GM19025 (cell line): ENCODE data around the gene PPFIA1.
"Not testable (repeated sequence)": the region's sequence is repeated elsewhere in the genome, so short reads cannot be mapped to it uniquely, and the experiment has no call there.

Experiments
- ATAC-seq: cut with Tn5 transposase; IDR thresholded peaks from one replicate; pipeline ENCODE4 v1.9.1; 2021; ENCODE audit warnings: mild to moderate bottlenecking, low read depth, moderate library complexity; ENCODE audit not compliant: unreplicated experiment

Gene PPFIA1

DNA sequence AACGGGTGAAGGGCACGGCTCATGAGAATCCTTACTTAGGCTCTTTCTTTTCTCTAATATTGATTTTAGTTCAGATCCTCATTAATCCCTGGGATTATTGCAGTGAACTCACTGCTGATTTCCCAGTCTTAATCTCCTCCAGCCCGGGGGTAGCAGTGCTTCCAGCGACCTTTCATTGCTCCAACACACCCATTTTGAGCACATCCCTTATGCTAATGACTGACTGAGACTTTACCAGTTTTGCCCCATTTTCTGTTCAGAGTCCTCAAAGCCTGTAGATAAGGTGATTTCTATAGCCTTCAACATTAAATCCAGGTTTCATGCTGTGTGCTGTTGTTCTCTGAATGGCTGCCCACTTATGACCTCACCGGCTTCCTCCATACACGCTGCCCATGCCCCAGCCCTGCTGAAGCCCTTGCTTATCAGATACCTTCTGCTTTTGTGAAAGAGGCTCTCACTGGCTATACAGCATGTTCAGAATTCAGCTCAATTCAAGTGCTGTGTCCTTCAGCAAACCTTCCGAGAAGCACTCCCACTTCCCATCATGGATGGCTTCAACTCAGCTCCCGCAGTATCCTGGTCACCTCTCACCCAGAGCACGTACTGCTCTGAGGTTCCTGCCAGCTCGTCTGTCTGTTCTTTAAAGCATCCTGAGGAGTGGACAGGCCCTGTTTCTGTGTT, 49.0 kb downstream of the PPFIA1 start:
- ATAC-seq: no peak

DNA sequence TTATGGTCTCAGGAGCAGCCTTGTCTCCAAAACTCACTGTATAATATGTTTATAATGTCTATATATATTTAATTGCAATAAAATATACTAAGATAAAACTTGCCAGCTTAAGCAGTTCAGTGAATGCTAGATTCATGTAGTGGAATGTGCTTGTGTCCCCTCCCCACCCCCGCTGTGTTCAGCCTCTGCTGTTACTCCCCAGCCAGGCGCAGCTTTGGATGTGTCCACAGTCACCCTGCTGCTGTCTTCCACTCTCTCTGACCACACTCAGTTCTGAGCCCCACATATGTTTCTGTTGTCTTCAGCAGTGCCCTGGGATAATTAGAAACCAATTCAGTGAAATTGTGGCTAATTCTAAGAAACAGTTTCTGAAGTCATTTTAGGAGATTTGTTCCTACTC, 52.2 kb downstream of the PPFIA1 start:
- no peak for ATAC-seq

DNA sequence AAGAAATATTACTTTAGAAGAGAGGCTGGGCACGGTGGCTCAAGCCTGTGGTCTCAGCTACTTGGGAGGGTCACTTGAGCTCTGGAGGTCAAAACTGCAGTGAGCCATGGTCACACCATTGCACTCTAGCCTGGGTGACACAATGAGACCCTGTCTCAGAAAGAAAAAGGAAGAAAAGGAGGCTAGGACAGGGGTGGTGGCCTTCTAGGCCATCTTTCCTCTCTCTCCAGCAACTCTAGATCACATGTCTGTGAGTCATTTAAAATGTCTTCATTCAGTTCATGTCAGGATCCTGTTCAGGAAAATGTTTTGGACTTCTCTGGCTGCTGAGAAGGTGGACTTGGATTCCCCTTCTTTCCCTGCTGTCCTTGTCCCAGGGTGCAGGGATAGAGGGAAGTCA, 53.3 kb downstream of the PPFIA1 start:
- ATAC-seq: no peak

DNA sequence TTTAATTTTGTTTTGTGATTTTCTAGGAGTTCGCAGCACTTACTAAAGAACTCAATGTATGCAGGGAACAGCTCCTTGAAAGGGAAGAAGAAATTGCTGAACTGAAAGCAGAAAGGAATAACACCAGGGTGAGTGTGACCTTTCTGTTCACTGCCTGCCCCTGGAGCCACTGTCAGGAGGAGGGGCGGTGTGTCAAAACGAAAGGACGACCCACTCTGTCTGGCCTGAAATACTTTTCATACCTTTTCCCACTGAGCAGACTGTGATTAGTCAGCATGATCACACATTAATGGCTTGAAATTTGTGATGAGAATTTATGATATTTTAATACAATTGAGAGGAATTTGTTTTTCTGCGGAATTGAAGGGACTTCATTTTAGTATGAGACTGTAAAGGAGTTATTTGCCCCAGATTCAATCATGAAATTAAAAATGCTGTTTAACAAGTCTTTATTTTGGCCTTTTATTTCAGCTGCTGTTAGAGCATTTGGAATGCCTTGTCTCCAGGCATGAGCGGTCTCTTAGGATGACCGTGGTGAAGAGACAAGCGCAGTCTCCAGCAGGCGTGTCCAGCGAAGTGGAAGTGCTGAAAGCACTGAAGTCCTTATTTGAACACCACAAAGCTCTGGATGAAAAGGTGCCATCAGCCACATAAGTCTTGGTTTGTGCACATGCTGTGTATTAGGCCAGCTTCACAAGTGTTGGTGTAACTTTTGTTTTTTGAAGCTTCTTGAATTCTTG, 54.1 kb downstream of the PPFIA1 start:
- ATAC-seq: no peak

DNA sequence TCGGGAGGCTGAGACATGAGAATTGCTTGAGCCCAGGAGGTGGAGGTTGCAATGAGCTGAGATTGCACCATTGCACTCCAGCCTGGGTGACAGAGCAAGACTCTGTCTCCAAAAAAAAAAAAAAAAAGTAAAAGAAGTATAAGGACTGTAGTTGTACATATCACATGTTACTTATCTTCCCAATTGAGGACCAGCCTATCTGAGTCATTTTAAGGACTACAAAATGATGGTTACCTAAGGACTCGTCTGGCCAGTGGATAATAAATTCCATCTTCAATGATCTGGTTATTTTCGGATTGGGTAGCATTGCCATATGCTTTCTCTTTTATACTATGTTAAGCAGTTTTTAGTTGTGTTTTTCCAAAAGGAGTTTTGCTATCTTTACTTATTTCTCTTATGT, 55.3 kb downstream of the PPFIA1 start:
- no peak for ATAC-seq

DNA sequence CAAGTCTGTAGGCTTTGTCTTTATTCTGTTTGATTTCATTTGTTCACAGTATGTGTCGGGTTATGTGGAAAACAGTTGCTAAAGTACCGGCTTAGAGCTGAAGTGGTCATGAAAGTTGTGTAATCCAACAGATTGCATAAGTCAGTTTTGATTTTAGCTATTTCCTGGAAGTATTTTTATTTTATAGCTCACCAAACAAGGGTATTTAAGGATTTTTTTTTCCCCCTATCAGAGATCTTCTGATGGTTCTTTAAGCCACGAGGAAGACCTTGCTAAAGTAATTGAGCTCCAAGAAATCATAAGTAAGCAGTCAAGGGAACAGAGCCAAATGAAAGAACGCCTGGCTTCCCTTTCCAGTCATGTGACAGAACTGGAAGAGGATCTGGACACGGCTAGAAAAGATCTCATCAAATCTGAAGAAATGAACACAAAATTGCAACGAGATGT, 55.9 kb downstream of the PPFIA1 start:
- no peak for ATAC-seq

DNA sequence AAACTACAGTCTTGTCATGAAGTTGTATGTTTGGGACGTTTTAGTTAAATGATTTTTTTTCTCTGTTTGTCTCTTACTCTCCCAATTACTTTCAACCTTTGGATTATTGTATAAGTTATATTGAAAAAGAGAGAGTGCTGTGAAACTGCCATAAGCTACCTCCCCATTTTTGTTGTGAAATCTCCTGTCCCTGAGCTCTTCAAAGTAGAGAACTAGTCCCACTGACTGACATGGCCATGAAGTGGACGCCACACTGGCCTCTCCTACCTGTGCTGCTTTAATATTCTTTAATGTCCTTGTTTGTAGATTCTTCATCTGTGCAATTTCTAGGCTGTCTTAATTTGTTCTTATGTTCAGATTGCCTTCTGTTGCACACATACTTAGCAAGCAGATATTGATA, 56.3 kb downstream of the PPFIA1 start:
- ATAC-seq: no peak

DNA sequence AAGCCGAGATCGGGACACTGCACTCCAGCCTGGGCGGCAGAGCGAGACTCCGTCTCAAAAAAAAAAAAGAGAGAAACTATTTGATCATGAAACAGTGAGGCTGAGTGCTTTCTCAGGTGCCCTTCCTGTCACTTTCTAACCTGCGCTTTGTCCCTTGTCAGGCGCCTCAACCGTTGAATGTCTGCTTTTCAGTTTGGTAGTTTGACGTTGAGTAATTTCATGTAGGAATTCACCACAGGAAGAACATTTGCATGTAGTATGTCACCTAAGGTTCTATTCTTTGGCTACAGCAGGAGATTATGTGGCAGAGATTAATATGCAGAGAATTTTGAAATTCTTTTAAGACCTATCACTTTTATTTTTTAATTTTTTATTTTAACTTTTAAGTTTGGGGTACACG, 57.2 kb downstream of the PPFIA1 start:
- no peak for ATAC-seq

DNA sequence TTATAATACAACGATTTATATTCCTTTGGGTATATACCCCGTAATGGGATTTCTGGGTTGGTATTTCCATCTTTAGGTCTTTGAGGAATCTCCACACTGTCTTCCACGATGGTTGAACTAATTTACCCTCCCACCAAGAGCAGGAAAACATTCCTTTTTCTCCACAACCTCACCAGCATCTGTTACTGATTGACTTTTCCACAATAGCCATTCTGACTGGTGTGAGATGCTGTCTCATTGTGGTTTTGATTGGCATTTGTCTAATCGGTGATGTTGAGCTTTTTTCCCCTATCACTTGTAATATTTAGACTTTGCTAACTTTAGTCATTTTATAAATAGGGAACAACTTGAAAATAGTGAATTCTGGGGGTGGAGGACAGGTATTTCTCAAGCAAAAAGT, 58.1 kb downstream of the PPFIA1 start:
- no peak for ATAC-seq

DNA sequence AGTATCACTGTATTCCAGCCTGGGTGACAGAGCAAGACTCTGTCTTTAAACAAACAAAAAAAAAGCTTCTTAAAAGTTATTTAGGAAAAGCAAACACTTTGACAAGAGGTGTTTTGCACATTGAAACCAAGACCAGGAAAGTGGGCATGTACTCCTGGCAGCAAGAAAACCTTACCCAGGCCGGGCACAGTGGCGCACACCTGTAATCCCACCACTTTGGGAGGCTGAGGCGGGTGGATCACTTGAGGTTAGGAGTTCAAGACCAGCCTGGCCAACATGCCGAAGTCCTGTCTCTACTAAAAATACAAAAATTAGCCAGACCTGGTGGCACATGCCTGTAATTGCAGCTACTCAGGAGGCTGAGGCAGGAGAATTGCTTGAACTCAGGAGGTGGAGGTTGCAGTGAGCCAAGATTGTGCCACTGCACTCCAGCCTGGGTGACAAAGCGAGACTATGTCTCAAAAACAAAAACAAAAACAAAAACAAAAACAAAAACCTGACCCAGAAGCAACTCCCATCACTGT, 60.9 kb downstream of the PPFIA1 start:
- ATAC-seq: not testable (repeated sequence)

DNA sequence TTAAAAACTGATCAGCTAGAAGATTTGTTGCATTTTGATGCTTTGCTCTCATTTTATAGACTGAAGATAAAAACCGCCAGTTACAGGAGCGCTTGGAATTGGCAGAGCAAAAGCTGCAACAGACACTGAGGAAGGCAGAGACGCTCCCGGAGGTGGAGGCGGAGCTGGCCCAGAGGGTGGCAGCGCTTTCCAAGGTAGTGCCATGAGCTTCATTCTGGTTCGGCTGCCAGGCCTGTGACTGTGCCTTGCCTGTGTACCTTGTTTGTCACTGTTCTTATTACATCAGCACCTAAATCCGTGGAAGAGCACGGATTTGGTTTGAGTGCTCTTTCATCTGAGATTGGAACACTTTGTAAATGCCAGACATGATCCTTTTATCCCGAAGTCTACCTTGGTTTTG, 61.4 kb downstream of the PPFIA1 start:
- ATAC-seq: no peak

DNA sequence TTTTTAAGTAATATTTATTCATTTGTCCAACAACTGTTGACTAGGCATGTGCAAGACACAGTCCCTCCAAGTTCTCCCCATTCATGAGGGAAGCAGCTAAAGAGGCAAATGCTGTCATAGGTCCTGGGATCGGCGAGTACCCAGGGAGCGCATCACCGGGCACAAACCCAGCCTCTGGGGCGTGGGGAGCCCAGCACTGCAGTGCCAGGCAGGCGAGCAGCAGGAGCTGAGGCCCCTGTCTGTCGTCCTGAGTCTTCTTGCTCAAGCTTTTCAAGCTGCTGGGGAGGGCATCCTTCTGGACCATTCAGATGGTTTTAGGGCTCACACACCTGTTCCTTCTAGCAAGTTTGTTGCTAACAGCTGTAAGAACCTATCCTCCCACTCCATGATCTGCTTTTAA, 62.1 kb downstream of the PPFIA1 start:
- no peak for ATAC-seq

DNA sequence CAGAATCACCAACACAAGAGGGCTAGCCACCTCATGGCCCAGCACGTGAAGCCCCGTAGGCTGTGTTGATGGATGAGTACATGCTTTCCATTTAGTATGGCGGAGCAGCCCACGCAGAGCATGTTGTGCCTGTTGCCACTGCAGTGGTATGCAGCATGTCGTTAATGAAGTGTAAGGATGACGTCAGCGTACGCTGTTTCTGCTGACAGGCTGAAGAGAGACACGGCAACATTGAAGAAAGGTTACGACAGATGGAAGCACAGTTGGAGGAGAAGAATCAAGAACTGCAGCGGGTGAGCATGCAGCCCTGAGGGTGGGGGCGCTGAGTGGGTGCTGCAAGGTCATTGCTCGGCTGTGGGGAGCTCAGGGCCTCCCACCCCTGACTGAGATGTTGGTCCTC, 62.8 kb downstream of the PPFIA1 start:
- no peak for ATAC-seq

DNA sequence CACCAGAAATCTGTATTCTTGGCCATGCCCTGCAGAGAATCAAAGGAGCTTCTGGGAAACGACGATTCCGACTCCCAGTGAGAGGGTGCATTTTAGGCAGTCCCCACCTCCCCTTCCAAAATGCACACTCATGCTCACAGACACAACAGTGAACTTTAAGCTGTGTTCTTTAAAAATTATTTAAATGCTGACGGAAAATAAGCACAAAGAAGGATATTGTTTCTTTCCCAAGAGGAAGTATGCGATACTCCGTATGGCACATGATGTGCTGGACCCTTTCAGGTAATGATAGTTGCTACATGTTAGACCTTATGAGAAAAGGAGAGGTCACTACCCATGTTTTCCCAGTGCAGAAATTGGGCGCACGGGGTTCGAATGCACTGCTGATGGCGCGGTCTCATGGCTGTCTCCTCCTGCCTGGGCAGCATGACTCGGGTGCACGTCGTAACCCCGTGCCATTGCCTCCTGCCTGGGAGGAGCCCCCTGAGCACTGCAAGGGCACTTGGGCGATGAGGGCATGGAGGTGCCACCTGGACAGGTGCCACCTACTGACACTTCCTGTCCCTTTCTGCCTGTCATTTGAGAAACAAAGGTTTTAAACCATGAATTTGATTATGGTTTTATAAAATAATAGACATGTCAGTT, 64.0 kb downstream of the PPFIA1 start:
- no peak for ATAC-seq

DNA sequence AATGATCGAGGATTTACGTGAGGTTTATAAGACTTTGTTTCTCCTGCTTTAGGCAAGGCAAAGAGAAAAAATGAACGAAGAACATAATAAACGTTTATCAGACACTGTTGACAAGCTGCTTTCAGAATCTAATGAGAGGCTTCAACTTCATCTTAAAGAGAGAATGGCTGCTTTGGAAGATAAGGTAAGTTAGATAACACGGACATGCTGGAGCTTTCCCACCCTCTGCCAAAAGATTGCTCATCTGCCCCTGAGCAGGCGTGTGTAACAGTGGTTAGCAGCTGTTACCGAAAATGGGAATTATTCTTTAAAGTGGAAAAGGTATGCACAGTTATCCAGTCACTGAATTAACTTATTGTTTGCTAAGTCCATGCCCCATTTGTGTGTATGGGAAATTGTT, 65.0 kb downstream of the PPFIA1 start:
- no peak for ATAC-seq

DNA sequence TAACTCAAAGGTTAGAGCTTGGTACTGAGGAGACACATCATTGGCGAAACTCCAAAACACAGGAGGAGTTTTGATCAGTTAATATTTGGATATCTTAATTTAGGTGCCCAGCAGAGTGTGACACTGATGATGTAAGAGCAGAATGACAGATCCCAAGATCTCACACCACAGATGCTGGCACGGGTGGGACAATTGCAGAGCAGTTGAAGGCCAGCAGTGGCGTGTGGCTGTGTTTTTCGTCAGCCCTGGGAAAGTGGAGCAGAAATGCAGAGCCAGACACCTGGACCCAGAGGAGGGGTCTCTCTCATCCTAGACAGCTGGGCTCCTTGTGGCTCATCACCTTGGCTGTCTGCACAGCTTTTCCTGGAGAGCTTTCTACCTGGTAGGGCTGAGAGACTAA, 68.1 kb downstream of the PPFIA1 start:
- ATAC-seq: no peak

DNA sequence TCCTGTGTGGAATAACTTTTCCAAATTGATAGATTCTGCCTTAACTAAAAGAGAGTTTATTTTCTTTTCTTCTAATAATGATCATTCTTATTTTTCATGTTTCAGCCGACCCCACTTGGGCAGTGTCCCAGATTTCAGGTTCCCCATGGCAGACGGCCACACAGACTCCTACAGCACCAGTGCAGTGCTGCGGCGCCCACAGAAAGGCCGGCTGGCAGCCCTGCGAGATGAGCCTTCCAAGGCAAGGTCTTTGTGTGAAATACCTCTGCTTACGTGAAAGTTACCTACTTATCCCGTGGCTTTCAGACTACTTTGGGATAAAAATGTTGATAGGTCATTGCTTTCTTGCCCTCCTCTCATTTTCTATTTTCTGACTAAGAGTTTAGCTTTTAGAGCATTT, 68.6 kb downstream of the PPFIA1 start:
- no peak for ATAC-seq

DNA sequence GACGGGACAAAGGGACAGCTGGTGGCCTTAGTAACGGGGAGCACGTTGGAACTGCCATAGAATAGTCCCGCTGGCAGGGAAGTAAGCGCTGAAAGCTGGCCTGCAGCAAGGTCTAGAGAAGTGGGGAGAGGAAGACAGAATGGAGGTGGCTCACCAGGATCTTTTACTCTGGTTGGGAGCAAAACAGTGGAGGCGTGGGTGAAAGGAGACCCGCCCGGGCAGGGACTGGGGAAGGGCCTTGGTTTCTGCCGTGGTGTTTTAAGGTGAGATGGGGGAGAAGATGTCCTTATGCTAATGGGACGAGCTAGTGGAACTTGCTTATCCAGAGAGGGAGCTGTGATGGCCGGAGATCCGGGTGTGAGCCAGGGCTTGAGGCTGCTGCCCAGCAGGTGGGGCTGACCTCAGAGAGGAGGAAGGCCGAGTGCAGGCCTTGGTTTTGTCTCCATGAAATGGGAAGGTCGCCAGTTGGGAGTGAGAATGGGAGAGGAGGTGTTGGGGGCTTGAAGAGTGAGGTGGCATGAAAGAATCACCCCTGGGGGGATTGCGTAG, 71.5 kb downstream of the PPFIA1 start:
- no peak for ATAC-seq

DNA sequence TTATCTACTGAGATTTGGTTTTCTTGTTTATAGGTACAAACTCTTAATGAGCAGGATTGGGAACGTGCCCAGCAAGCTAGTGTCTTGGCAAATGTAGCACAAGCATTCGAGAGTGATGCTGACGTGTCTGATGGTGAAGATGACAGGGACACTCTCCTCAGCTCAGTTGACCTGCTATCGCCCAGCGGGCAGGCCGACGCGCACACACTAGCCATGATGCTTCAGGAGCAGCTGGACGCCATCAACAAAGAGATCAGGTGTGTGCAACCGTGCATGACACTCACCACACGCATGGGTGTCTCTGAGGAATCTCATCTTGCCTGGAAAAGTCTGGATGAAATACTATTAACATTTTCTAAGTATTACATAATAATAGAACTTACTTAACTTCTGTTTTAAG, 73.1 kb downstream of the PPFIA1 start:
- no peak for ATAC-seq

DNA sequence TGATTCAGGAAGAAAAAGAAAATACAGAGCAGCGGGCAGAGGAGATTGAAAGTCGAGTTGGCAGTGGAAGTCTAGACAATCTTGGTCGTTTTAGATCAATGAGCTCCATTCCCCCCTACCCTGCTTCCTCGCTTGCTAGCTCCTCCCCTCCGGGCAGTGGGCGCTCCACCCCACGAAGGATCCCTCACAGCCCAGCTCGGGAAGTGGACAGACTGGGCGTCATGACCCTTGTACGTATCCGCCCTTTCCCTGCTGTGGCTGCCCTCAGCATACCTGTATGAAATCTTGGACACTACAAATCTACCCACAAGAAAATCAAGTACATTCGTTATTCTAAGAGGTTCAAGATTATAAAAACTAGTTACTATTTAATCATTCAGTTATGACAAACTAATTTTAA, 77.7 kb downstream of the PPFIA1 start:
- ATAC-seq: no peak

DNA sequence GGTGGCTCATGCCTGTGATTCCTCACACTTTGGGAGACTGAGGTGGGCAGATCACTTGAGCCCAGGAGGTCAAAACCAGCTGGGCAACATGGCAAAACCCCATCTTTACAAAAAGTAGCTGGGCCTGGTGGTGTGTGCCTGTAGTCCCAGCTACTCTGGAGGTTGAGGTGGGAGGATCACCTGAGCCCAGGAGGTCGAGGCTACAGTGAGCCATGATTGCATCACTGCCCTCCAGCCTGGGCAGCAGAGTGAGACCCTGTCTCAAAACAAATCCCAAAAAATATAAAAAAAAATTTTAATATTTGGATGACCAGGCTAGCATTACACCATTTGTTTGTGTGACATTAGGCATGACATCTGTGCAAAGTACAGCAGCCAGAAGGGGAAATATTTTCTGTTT, 78.1 kb downstream of the PPFIA1 start:
- ATAC-seq: no peak
